HCT116 (cell line): Measurements from ENCODE around the gene SYNE4. TPM values are rescaled to one million over a fixed set of nuclear protein-coding genes. Genes with fewer than 3 reads are reported as not detected.

Source experiments
- ATAC-seq: fragments of 200-7000 bp; cut with Tn5 transposase; 2 replicates; pipeline ENCODE4 v1.9.1; 2020; ENCODE audit warnings: mild to moderate bottlenecking, moderate library complexity
- BruUV-seq: library from RNA; stranded (reverse); fragments of 400-500 nt; replicated peaks from 2 replicates; lab custom pipeline; 2021; lab: Mats Ljungman, UMichigan
- CTCF ChIA-PET: fragments of 300-600 bp; sonication (Branson Sonifier 250); formaldehyde crosslinking; loops from one replicate; lab custom pipeline; 2021; ENCODE audit warnings: antibody characterized with exemption; lab: Charles Lee
- POLR2A ChIA-PET: fragments of 300-600, 350-600 bp; sonication (Branson Sonifier 250); formaldehyde crosslinking; loops from one replicate; lab custom pipeline; 2021; ENCODE audit warnings: antibody characterized with exemption; lab: Charles Lee
- RAD21 ChIA-PET, 2 experiments: fragments of 300-600 bp; sonication (Branson Sonifier 250); formaldehyde crosslinking; loops; one replicate each; lab custom pipeline; 2023; ENCODE audit warnings: low total read pairs in 2 of 2; ENCODE audit not compliant: uncharacterized antibody in 2 of 2, unreplicated experiment in 2 of 2, low non-redundant PET in 1 of 2; lab: Charles Lee
- DNase-seq: peaks from one replicate; pipeline ENCODE4 v3.0.0-alpha.2; 2010; ENCODE audit warnings: low read depth, low spot score
- H2AFZ ChIP-seq: fragments of 200-600 bp; shearing (Covaris generic), sonication (generic); 2 replicates; pipeline ENCODE4 v1.6.1; 2017; ENCODE audit warnings: low read depth, mixed run types, mixed read lengths, antibody characterized with exemption, low read length; ENCODE audit not compliant: poor library complexity, severe bottlenecking
- H3K27ac ChIP-seq: 2 replicates; pipeline ENCODE4 v1.5.1; 2012; ENCODE audit warnings: low read depth, low read length
- H3K27me3 ChIP-seq: fragments of 200-600 bp; sonication (generic); 2 replicates; pipeline ENCODE4 v1.6.1; 2016; ENCODE audit warnings: mixed run types, low read length, mixed read lengths; ENCODE audit not compliant: insufficient read depth
- H3K36me3 ChIP-seq, 2 experiments: fragments of 200-500 bp in 1 of 2; fragments of 200-600 bp in 1 of 2; sonication (Bioruptor generic) in 1 of 2; sonication (generic) in 1 of 2; 2 replicates each; pipeline versions ENCODE4 v1.5.1 to v1.6.1; 2014 to 2016; ENCODE audit warnings: low read length in 2 of 2, inconsistent platforms in 1 of 2, mixed read lengths in 1 of 2, mixed run types in 1 of 2; ENCODE audit not compliant: insufficient read depth in 2 of 2, control insufficient read depth in 1 of 2
- H3K4me1 ChIP-seq, 2 experiments: fragments of 200-600 bp in 1 of 2; sonication (generic) in 1 of 2; 2 replicates each; pipeline versions ENCODE4 v1.5.1 to v1.6.1; 2012 to 2017; ENCODE audit warnings: low read length in 2 of 2, inconsistent platforms in 1 of 2, mild to moderate bottlenecking in 1 of 2, mixed read lengths in 1 of 2, mixed run types in 1 of 2, moderate library complexity in 1 of 2; ENCODE audit not compliant: insufficient read depth in 2 of 2, control insufficient read depth in 1 of 2
- H3K4me2 ChIP-seq: fragments of 200-600 bp; sonication (generic); 2 replicates; pipeline ENCODE4 v1.6.1; 2017; ENCODE audit warnings: mixed run types, low read length, mixed read lengths
- H3K4me3 ChIP-seq, 2 experiments: fragments of 200-600 bp in 1 of 2; sonication (generic) in 1 of 2; replicated peaks in 1 of 2; 2 replicates each; pipeline ENCODE4 v1.5.1; 2011 to 2016; ENCODE audit warnings: low read length in 2 of 2, control low read depth in 1 of 2, low read depth in 1 of 2, mild to moderate bottlenecking in 1 of 2, mixed read lengths in 1 of 2, mixed run types in 1 of 2
- H3K79me2 ChIP-seq: fragments of 200-600 bp; sonication (generic); 2 replicates; pipeline ENCODE4 v1.6.1; 2017; ENCODE audit warnings: mild to moderate bottlenecking, mixed run types, low read length, moderate library complexity, mixed read lengths; ENCODE audit not compliant: insufficient read depth
- H3K9ac ChIP-seq: fragments of 200-600 bp; sonication (generic); 2 replicates; pipeline ENCODE4 v1.6.1; 2016; ENCODE audit warnings: low read length, mixed read lengths
- H3K9me2 ChIP-seq: fragments of 200-600 bp; sonication (generic), shearing (Covaris generic); 2 replicates; pipeline ENCODE4 v1.6.1; 2017; ENCODE audit warnings: mixed run types, mild to moderate bottlenecking, moderate library complexity; ENCODE audit not compliant: insufficient read depth
- H3K9me3 ChIP-seq, 2 experiments: fragments of 200-500 bp in 1 of 2; fragments of 200-600 bp in 1 of 2; sonication (Bioruptor generic) in 1 of 2; sonication (generic) in 1 of 2; 2 replicates each; pipeline ENCODE4 v1.6.1; 2014 to 2017; ENCODE audit warnings: low read length in 2 of 2, mixed read lengths in 2 of 2, inconsistent platforms in 1 of 2, low read depth in 1 of 2, mild to moderate bottlenecking in 1 of 2, mixed run types in 1 of 2, moderate library complexity in 1 of 2; ENCODE audit not compliant: control insufficient read depth in 1 of 2, insufficient read depth in 1 of 2
- H4K20me1 ChIP-seq: fragments of 200-600 bp; sonication (generic), shearing (Covaris generic); 2 replicates; pipeline ENCODE4 v1.6.1; 2017; ENCODE audit warnings: mixed run types, mild to moderate bottlenecking, moderate library complexity; ENCODE audit not compliant: insufficient read depth
- CBX3 ChIP-seq: IDR thresholded peaks from 2 replicates; pipeline ENCODE4 v1.6.1; 2012; ENCODE audit warnings: low read depth
- CTCF ChIP-seq, 3 experiments: fragments of 200-600 bp in 1 of 3; sonication (generic) in 1 of 3; IDR thresholded peaks in 2 of 3; conservative IDR thresholded peaks in 1 of 3; 2 replicates each; pipeline ENCODE4 v1.5.1; 2012 to 2017; ENCODE audit warnings: low read depth in 2 of 3, low read length in 2 of 3, antibody characterized with exemption in 1 of 3, borderline replicate concordance in 1 of 3, control low read depth in 1 of 3, mild to moderate bottlenecking in 1 of 3, mixed read lengths in 1 of 3, mixed run types in 1 of 3, moderate library complexity in 1 of 3; ENCODE audit not compliant: insufficient read depth in 1 of 3
- ELF1 ChIP-seq: IDR thresholded peaks from 2 replicates; pipeline ENCODE4 v1.6.1; 2012; ENCODE audit warnings: low read depth, borderline replicate concordance
- EZH2 ChIP-seq: fragments of 200-600 bp; sonication (generic); IDR thresholded peaks from 2 replicates; pipeline ENCODE4 v1.6.1; 2017; ENCODE audit warnings: antibody characterized with exemption, mixed run types
- EZH2phosphoT487 ChIP-seq: fragments of 200-600 bp; IDR thresholded peaks from 2 replicates; pipeline ENCODE4 v1.6.1; 2018; ENCODE audit warnings: antibody characterized with exemption, borderline replicate concordance
- FOSL1 ChIP-seq: IDR thresholded peaks from 2 replicates; pipeline ENCODE4 v1.6.1; 2012; ENCODE audit warnings: low read depth
- POLR2A ChIP-seq: IDR thresholded peaks from 2 replicates; pipeline ENCODE4 v1.7.0; 2011; ENCODE audit warnings: borderline replicate concordance; ENCODE audit not compliant: insufficient read depth, insufficient read length; ENCODE audit errors: extremely low read depth
- POLR2AphosphoS5 ChIP-seq: IDR thresholded peaks from 2 replicates; pipeline ENCODE4 v1.6.1; 2011; ENCODE audit warnings: mild to moderate bottlenecking, low read depth, low read length, moderate library complexity
- REST ChIP-seq: IDR thresholded peaks from 2 replicates; pipeline ENCODE4 v1.6.1; 2012; ENCODE audit warnings: low read depth
- SP1 ChIP-seq: IDR thresholded peaks from 2 replicates; pipeline ENCODE4 v1.6.1; 2012; ENCODE audit warnings: low read depth
- TCF7L2 ChIP-seq: IDR thresholded peaks from 2 replicates; pipeline ENCODE4 v1.7.0; 2011; ENCODE audit warnings: borderline replicate concordance, inconsistent platforms; ENCODE audit not compliant: insufficient read depth, insufficient read length; ENCODE audit errors: extremely low read depth
- ZNF274 ChIP-seq: fragments of 200-500 bp; sonication (Bioruptor generic); IDR thresholded peaks from 2 replicates; pipeline ENCODE4 v1.6.1; 2014; ENCODE audit warnings: mild to moderate bottlenecking, low read depth, low read length, inconsistent platforms
- intact Hi-C: fragments of 100-400 bp; cut with micrococcal nuclease; formaldehyde crosslinking; loops from 2 replicates; pipeline ENCODE4 v1.10.0; 2022
- total RNA-seq: library from RNA; stranded (reverse); gene quantifications from one replicate; pipeline ENCODE4 v1.2.1, GENCODE V29; 2021; ENCODE audit not compliant: unreplicated experiment

The SYNE4 gene
- total RNA-seq, 1 experiment from 2014 or later, result 27.9 TPM

- Histone ChIP-seq H3K27ac (no peak overlapping the region), H4K20me1 (no peaks in the 10 kb centered on the region), H3K9ac (no peak overlapping the region), H3K4me2 (no peak overlapping the region), H3K9me2 (no peaks in the 10 kb centered on the region), H2AFZ (no peak overlapping the region), H3K79me2 (no peaks in the 10 kb centered on the region), H3K4me1 (peaks cover 9 to 11% of the 10 kb centered on the region in 2 experiments; a peak in 3 of 4 replicates), H3K9me3 (no peaks in the 10 kb centered on the region), H3K36me3 (no peaks in the 10 kb centered on the region), H3K27me3 (peaks cover 4% of the 10 kb centered on the region; the same call in 1 of the 2 replicates), H3K4me3 (no peak overlapping the region)
- ChIA-PET RAD21 (no interaction called here), POLR2A (no interaction called here), CTCF (no interaction called here)
- TF ChIP-seq REST (peak; percentile 92), TCF7L2 (no peak)
- DNase-seq, result no peak
- ATAC-seq, result no peak
- BruUV-seq, result no TSS peak
- intact Hi-C loops, result no loop called here
Observed at GRCh38 chr19:35963514-35963913, 45.1 kb downstream of the SYNE4 start.

- ChIA-PET POLR2A (no interaction called here), RAD21 (no interaction called here), CTCF (no interaction called here)
- H3K36me3 ChIP-seq, result no peaks in the 10 kb centered on the region
- H3K9me2 ChIP-seq, result no peaks in the 10 kb centered on the region
- no peak overlapping the region for H3K4me2 ChIP-seq
- intact Hi-C loops, result no loop called here
- H3K27ac ChIP-seq, result no peak overlapping the region
- no peaks in the 10 kb centered on the region for H4K20me1 ChIP-seq
- no TSS peak for BruUV-seq
- DNase-seq (no peak), ATAC-seq (no peak)
- H3K4me3 ChIP-seq, result no peak overlapping the region
- no peak overlapping the region for H2AFZ ChIP-seq
- no peaks in the 10 kb centered on the region for H3K79me2 ChIP-seq
- H3K9ac ChIP-seq, result no peak overlapping the region
- H3K4me1 ChIP-seq, result peaks cover 9 to 11% of the 10 kb centered on the region in 2 experiments; a peak in 3 of 4 replicates
- no peaks in the 10 kb centered on the region for H3K27me3 ChIP-seq
- no peaks in the 10 kb centered on the region for H3K9me3 ChIP-seq
- TF ChIP-seq POLR2AphosphoS5, result no peak
- TF ChIP-seq EZH2, result no peak
- no peak for TF ChIP-seq ZNF274
- no peak for TF ChIP-seq ELF1
- TF ChIP-seq POLR2A, result no peak
- TF ChIP-seq CBX3, result no peak
- TF ChIP-seq SP1, result no peak
- TF ChIP-seq CTCF (IDR thresholded peaks at IDR 0.05 in 2 of 3, conservative IDR thresholded peaks at IDR 0.05 in 1 of 3; ENCODE audit: borderline replicate concordance in 1 of 3, insufficient read depth in 1 of 3, low read depth in 2 of 3, low read length in 2 of 3), result no peak
- TF ChIP-seq EZH2phosphoT487, result no peak
- no peak for TF ChIP-seq FOSL1
Observed at GRCh38 chr19:35960432-35960972, 48.1 kb downstream of the SYNE4 start.
